OCI-LY1 (cell line): ENCODE measurements around the gene LAIR2.

Source experiments
- EZH2 ChIP-seq: fragments of 200-600 bp; sonication (generic), shearing (Covaris generic); IDR thresholded peaks from 2 replicates; pipeline ENCODE4 v1.8.0; 2017; ENCODE audit warnings: borderline replicate concordance, mixed run types, mild to moderate bottlenecking, antibody characterized with exemption, low read length, moderate library complexity, mixed read lengths
- TF ChIP-seq, protein P1 (sequence below): fragments of 200-600 bp; sonication (generic), shearing (Covaris generic); IDR thresholded peaks from 2 replicates; pipeline ENCODE4 v1.5.1; 2017; ENCODE audit warnings: mild to moderate bottlenecking, antibody characterized with exemption, low read length, moderate library complexity, mixed read lengths

DNA sequence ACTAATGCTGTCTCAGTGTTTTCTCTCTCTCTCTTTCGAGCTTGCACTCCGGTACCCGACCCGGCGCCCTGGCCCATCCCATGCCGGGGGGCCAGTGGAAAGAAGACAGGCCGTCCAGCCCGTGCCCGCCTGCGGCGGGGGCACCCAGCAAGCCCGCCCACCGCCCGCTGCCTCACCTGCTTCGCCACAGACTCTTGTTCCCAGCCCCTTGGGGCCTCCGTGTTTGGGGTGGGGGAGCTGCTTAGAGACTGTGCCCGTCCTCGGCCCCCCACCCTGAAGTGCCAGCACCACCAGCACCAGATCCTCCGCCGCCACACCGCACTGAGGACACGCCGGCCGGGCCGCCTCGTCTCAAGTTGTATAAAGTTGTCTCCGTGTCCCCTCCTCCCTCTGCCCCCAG is 41.4 kb upstream of the LAIR2 start:
- TF ChIP-seq, protein P1, sequence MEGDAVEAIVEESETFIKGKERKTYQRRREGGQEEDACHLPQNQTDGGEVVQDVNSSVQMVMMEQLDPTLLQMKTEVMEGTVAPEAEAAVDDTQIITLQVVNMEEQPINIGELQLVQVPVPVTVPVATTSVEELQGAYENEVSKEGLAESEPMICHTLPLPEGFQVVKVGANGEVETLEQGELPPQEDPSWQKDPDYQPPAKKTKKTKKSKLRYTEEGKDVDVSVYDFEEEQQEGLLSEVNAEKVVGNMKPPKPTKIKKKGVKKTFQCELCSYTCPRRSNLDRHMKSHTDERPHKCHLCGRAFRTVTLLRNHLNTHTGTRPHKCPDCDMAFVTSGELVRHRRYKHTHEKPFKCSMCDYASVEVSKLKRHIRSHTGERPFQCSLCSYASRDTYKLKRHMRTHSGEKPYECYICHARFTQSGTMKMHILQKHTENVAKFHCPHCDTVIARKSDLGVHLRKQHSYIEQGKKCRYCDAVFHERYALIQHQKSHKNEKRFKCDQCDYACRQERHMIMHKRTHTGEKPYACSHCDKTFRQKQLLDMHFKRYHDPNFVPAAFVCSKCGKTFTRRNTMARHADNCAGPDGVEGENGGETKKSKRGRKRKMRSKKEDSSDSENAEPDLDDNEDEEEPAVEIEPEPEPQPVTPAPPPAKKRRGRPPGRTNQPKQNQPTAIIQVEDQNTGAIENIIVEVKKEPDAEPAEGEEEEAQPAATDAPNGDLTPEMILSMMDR: no peak
- no peak for TF ChIP-seq EZH2
